ENCODE results near the gene SIRT2. TPM values are rescaled to one million over a fixed set of nuclear protein-coding genes. Genes with fewer than 3 reads are reported as not detected.
"Not testable (repeated sequence)": the region's sequence is repeated elsewhere in the genome, so short reads cannot be mapped to it uniquely, and the experiment has no call there.

The SIRT2 gene
- total and polyA plus RNA-seq, 12 donors = 46.4 to 145 (median 67.9) TPM

GRCh38 chr19:38833092-38833425 lies 66.4 kb downstream of the SIRT2 start:
- no peaks in the 10 kb centered on the region for H3K9me3 ChIP-seq (replicated peaks in 1 of 3)
- TF ChIP-seq CTCF (IDR thresholded peaks at IDR 0.05) = no peak
- no peak for TF ChIP-seq POLR2A (IDR thresholded peaks at IDR 0.05)
- H3K4me3 ChIP-seq = no peak overlapping the region
- intact Hi-C loops (cut with DNase I) = no loop called here
- H3K27me3 ChIP-seq = no peaks in the 10 kb centered on the region
- peak overlapping the region in 4 of 5 donors; percentile 83 to 99 (median 94) for H3K27ac ChIP-seq
- DNase-seq = no peak
- H3K36me3 ChIP-seq (replicated peaks in 1 of 2) = peaks cover 0 to 55% of the 10 kb centered on the region in 2 donors
- peaks cover 24 to 55% of the 10 kb centered on the region in 2 donors for H3K4me1 ChIP-seq (replicated peaks in 1 of 2)
- WGBS, 4 donors = 74 to 99% (median 86%) methylated on average over 7 of the region's 7 CpGs

- DNase-seq = peak; percentile 71 to 90 (median 80)
- intact Hi-C loops (cut with DNase I) = no loop called here
- H3K36me3 ChIP-seq (replicated peaks in 1 of 2) = peaks cover 0 to 47% of the 10 kb centered on the region in 2 donors
These were observed 68.2 kb downstream of the SIRT2 start for GRCh38 chr19:38831142-38831605.

GRCh38 chr19:38830039-38830733 lies 69.2 kb downstream of the SIRT2 start:
- intact Hi-C loops (cut with DNase I) = no loop called here
- DNase-seq = peak in 1 of 7 donors; percentile 49
- TF ChIP-seq CTCF (IDR thresholded peaks at IDR 0.05) (no peak), POLR2A (IDR thresholded peaks at IDR 0.05) (no peak)
- no peaks in the 10 kb centered on the region for H3K9me3 ChIP-seq (replicated peaks in 1 of 3)
- H3K4me1 ChIP-seq (replicated peaks in 1 of 2) = peaks cover 24 to 37% of the 10 kb centered on the region in 2 donors
- peaks cover 0 to 37% of the 10 kb centered on the region in 2 donors for H3K36me3 ChIP-seq (replicated peaks in 1 of 2)
- WGBS, 4 donors = 33 to 47% (median 38%) methylated on average over 4 of the region's 4 CpGs
- peak overlapping the region; percentile 76 to 99 (median 90) for H3K27ac ChIP-seq
- H3K4me3 ChIP-seq = peak overlapping the region in 1 of 4 donors; percentile 77
- H3K27me3 ChIP-seq = no peaks in the 10 kb centered on the region

More at GRCh38 chr19:38831142-38831605, 68.2 kb downstream of the SIRT2 start:
- TF ChIP-seq POLR2A (IDR thresholded peaks at IDR 0.05) (no peak), CTCF (IDR thresholded peaks at IDR 0.05) (no peak)
- H3K27me3 ChIP-seq = no peaks in the 10 kb centered on the region
- 2 to 3% (median 2%) methylated on average over 9 to 16 of the region's 16 CpGs for WGBS, 4 donors
- H3K4me3 ChIP-seq = peak overlapping the region; percentile 11 to 77 (median 40)
- H3K4me1 ChIP-seq (replicated peaks in 1 of 2) = peaks cover 24 to 47% of the 10 kb centered on the region in 2 donors
- H3K9me3 ChIP-seq (replicated peaks in 1 of 3) = no peaks in the 10 kb centered on the region
- H3K27ac ChIP-seq = peak overlapping the region; percentile 66 to 99 (median 90)

GRCh38 chr19:38829203-38829602 lies 70.2 kb downstream of the SIRT2 start:
- peak in 1 of 6 experiments; percentile 18 for TF ChIP-seq CTCF (IDR thresholded peaks at IDR 0.05)
- Histone ChIP-seq H3K27ac (peak overlapping the region in 3 of 5 donors; percentile 90 to 99 (median 98)), H3K4me1 (replicated peaks in 1 of 2) (peaks cover 24 to 35% of the 10 kb centered on the region in 2 donors), H3K36me3 (replicated peaks in 1 of 2) (peaks cover 0 to 36% of the 10 kb centered on the region in 2 donors)
- intact Hi-C loops (cut with DNase I); H3K4me3 ChIP-seq; H3K27me3 ChIP-seq; H3K9me3 ChIP-seq (replicated peaks in 1 of 3): not testable (repeated sequence)
- WGBS, 4 donors = 91 to 92% (median 91%) methylated on average over 7 of the region's 7 CpGs
- DNase-seq = peak in 1 of 7 donors; percentile 46

Other genes with a start within 250 kb of the SIRT2 start
- 1 to 10 TPM in 5 of 9 donors, under 1 TPM in 3, not detected in 1; 0.39 to 5.0 (median 3.3) TPM for gene CAPN12, start 155.1 kb downstream of the SIRT2 start, total RNA-seq
- gene CAPN12, start 155.1 kb downstream of the SIRT2 start, polyA plus RNA-seq = 10 to 100 TPM in 2 of 3 donors, under 1 TPM in 1; 0.68 to 23.1 (median 11.2) TPM
- gene LGALS7, start 126.1 kb downstream of the SIRT2 start, total RNA-seq = not detected
- not detected for gene LGALS7, start 126.1 kb downstream of the SIRT2 start, polyA plus RNA-seq
- gene LGALS7B, start 110.4 kb downstream of the SIRT2 start, total RNA-seq = under 1 TPM in 1 of 9 donors, not detected in 8; 0.33 TPM
- gene LGALS7B, start 110.4 kb downstream of the SIRT2 start, polyA plus RNA-seq = 1 to 10 TPM in 1 of 3 donors, not detected in 2; 1.0 TPM
- gene LGALS4, start 86.7 kb downstream of the SIRT2 start, total RNA-seq = 1 to 10 TPM in 2 of 9 donors, under 1 TPM in 2, not detected in 5; 0.30 to 3.1 (median 1.4) TPM
- gene LGALS4, start 86.7 kb downstream of the SIRT2 start, polyA plus RNA-seq = 1 to 10 TPM in 2 of 3 donors, under 1 TPM in 1; 0.64 to 4.5 (median 1.5) TPM
- 100 to 1,000 TPM; 161 to 570 (median 425) TPM for gene ECH1, start 67.8 kb downstream of the SIRT2 start, total RNA-seq
- gene ECH1, start 67.8 kb downstream of the SIRT2 start, polyA plus RNA-seq = 100 to 1,000 TPM; 308 to 701 (median 481) TPM
- 100 to 1,000 TPM; 133 to 295 (median 200) TPM for gene HNRNPL, start 49.6 kb downstream of the SIRT2 start, total RNA-seq
- 100 to 1,000 TPM; 195 to 241 (median 220) TPM for gene HNRNPL, start 49.6 kb downstream of the SIRT2 start, polyA plus RNA-seq
- gene RINL, start 21.3 kb downstream of the SIRT2 start, total RNA-seq = 10 to 100 TPM in 1 of 9 donors, 1 to 10 TPM in 7, under 1 TPM in 1; 0.54 to 11.4 (median 4.8) TPM
- 10 to 100 TPM in 1 of 3 donors, 1 to 10 TPM in 2; 5.6 to 24.1 (median 7.1) TPM for gene RINL, start 21.3 kb downstream of the SIRT2 start, polyA plus RNA-seq
- gene NFKBIB, start 351 bp upstream of the SIRT2 start, total RNA-seq = 10 to 100 TPM; 17.2 to 51.6 (median 29.3) TPM
- gene NFKBIB, start 351 bp upstream of the SIRT2 start, polyA plus RNA-seq = 10 to 100 TPM; 12.4 to 73.0 (median 36.1) TPM
- under 1 TPM in 3 of 9 donors, not detected in 6; 0.44 to 0.54 (median 0.47) TPM for gene CCER2, start 12.6 kb upstream of the SIRT2 start, total RNA-seq
- gene CCER2, start 12.6 kb upstream of the SIRT2 start, polyA plus RNA-seq = 1 to 10 TPM in 2 of 3 donors, under 1 TPM in 1; 0.15 to 4.4 (median 2.4) TPM
- 10 to 100 TPM; 20.2 to 41.4 (median 35.1) TPM for gene SARS2, start 31.1 kb upstream of the SIRT2 start, total RNA-seq
- 100 to 1,000 TPM in 2 of 3 donors, 1 to 10 TPM in 1; 9.1 to 116 (median 108) TPM for gene SARS2, start 31.1 kb upstream of the SIRT2 start, polyA plus RNA-seq
- 10 to 100 TPM; 38.2 to 64.4 (median 45.2) TPM for gene MRPS12, start 31.3 kb upstream of the SIRT2 start, total RNA-seq
- 10 to 100 TPM; 14.6 to 27.0 (median 22.4) TPM for gene MRPS12, start 31.3 kb upstream of the SIRT2 start, polyA plus RNA-seq
- 10 to 100 TPM in 4 of 9 donors, 1 to 10 TPM in 5; 4.1 to 18.7 (median 9.7) TPM for gene FBXO17, start 76.1 kb upstream of the SIRT2 start, total RNA-seq
- 10 to 100 TPM in 1 of 3 donors, 1 to 10 TPM in 2; 4.7 to 12.1 (median 9.2) TPM for gene FBXO17, start 76.1 kb upstream of the SIRT2 start, polyA plus RNA-seq
- gene FBXO27, start 132.9 kb upstream of the SIRT2 start, total RNA-seq = 10 to 100 TPM in 2 of 9 donors, 1 to 10 TPM in 7; 1.8 to 17.2 (median 3.6) TPM
- 1 to 10 TPM; 1.1 to 2.3 (median 2.0) TPM for gene FBXO27, start 132.9 kb upstream of the SIRT2 start, polyA plus RNA-seq
- not detected for gene ACP7, start 184.8 kb upstream of the SIRT2 start, total RNA-seq
- gene ACP7, start 184.8 kb upstream of the SIRT2 start, polyA plus RNA-seq = not detected
- gene PAK4, start 226.2 kb upstream of the SIRT2 start, total RNA-seq = 10 to 100 TPM in 8 of 9 donors, 1 to 10 TPM in 1; 7.5 to 61.0 (median 20.1) TPM
- 10 to 100 TPM in 2 of 3 donors, 1 to 10 TPM in 1; 7.2 to 33.1 (median 27.5) TPM for gene PAK4, start 226.2 kb upstream of the SIRT2 start, polyA plus RNA-seq